ENCODE data around the gene CAV3. TPM values are rescaled to one million over a fixed set of nuclear protein-coding genes. Genes with fewer than 3 reads are reported as not detected.

Gene CAV3
- total and polyA plus RNA-seq, 8 donors: 0.08 to 0.73 TPM; not detected in 6

DNA sequence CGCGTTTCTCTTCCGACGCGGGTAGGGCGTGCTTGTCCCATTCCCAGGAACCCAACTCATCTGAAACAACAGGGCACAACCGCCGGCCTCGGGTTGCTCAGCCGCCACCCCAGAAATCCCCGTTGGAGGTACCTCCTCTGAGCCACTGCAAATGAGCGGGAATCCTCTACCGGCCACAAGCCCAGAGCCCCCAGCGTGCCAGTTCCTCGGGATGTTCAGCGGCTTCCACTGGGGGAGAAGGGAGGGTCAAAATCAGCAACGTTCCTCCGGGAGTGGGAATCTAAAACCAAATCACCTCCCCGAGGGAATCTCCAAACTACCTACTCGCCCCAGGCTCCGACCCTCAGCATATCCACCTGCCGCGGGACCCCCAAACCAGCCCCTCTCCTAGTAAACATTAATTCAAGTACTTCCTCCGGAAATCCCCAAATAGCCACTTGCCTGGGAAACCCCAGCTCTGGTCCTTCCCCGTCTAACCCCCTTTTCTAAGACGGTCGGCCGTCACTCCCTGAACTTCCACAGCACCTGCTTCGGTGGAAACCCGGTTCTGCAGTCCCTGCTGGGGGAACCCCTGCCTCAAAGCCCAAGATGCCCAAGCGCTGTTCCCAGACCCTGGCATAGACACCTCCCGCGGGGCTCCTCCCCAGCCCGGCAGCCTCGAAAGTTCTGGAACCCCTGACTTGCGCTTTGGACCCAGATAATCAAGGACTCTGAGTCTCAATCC lies 34.9 kb downstream of the CAV3 start:
- peak overlapping the region in 3 of 4 donors; percentile 25 to 46 (median 35) for H3K4me3 ChIP-seq
- intact Hi-C loops (cut with DNase I; ENCODE audit: low total_unique reads): no loop called here
- no peaks in the 10 kb centered on the region for H3K36me3 ChIP-seq
- H3K9me3 ChIP-seq: no peaks in the 10 kb centered on the region
- DNase-seq: no peak
- peaks cover 14 to 57% (median 28%) of the 10 kb centered on the region in 3 donors for H3K27me3 ChIP-seq
- H3K4me1 ChIP-seq: peaks cover 23 to 29% (median 26%) of the 10 kb centered on the region in 4 donors
- no peak overlapping the region for H3K27ac ChIP-seq
- TF ChIP-seq POLR2A (IDR thresholded peaks at IDR 0.05) (no peak), POLR2AphosphoS5 (IDR thresholded peaks at IDR 0.05) (no peak), EP300 (IDR thresholded peaks at IDR 0.05) (no peak)
- TF ChIP-seq, protein P1, sequence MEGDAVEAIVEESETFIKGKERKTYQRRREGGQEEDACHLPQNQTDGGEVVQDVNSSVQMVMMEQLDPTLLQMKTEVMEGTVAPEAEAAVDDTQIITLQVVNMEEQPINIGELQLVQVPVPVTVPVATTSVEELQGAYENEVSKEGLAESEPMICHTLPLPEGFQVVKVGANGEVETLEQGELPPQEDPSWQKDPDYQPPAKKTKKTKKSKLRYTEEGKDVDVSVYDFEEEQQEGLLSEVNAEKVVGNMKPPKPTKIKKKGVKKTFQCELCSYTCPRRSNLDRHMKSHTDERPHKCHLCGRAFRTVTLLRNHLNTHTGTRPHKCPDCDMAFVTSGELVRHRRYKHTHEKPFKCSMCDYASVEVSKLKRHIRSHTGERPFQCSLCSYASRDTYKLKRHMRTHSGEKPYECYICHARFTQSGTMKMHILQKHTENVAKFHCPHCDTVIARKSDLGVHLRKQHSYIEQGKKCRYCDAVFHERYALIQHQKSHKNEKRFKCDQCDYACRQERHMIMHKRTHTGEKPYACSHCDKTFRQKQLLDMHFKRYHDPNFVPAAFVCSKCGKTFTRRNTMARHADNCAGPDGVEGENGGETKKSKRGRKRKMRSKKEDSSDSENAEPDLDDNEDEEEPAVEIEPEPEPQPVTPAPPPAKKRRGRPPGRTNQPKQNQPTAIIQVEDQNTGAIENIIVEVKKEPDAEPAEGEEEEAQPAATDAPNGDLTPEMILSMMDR (IDR thresholded peaks at IDR 0.05): no peak
- 8 to 11% (median 8%) methylated on average over 29 to 36 of the region's 36 CpGs for WGBS, 5 donors

DNA sequence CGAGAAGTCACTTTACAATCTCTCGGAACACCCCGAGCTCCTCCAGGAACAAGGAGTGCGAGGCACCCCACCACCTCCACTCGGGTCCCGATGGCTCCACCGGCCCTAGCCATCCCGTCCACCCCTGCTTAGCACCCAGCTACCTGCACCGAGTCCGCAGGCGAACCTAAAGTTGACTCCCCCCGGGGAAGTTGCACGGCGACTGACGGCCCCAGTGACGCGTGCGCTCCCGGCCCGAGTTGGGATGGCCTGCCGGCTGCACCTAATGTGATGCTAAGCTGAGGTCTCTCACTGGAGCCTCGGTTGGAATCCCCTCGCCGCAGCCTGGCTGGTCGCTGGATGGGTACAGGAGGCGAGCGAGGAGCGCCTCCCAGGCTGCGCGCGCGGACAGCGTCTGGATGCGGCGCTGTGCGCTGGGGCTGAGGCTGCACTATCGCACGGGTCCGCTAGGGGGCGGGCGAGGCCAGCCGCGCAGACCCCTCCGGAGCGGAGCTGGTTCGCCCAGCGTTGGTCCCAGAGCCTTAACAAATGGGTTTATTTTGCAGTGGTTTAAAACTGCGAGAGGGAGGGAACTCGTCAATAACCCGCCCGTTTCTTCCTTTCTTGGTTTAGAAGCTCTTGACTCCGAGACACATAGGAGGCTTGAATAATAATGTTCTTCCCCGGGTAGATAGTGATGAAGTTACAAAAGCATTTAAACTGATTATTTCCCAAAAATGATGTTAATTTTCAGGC lies 35.7 kb downstream of the CAV3 start, which contains the start of gene OXTR:
Gene OXTR, minus strand, starts transcription at position 526 of the 735 bp plus-strand sequence. CDS start 1,426 bp downstream, outside the sequence.
- peak; percentile 54 to 90 for DNase-seq
- Histone ChIP-seq H3K27ac (no peak within 1 kb of the TSS), H3K36me3 (no peaks in the 10 kb centered on the region), H3K9me3 (no peaks in the 10 kb centered on the region), H3K4me3 (peak within 1 kb of the TSS; percentile 25 to 46 (median 34)), H3K27me3 (peaks cover 14 to 60% (median 28%) of the 10 kb centered on the region in 3 donors), H3K4me1 (peaks cover 23 to 29% (median 26%) of the 10 kb centered on the region in 4 donors)
- TF ChIP-seq EP300 (IDR thresholded peaks at IDR 0.05) (no peak), POLR2A (IDR thresholded peaks at IDR 0.05) (no peak), POLR2AphosphoS5 (IDR thresholded peaks at IDR 0.05) (no peak)
- TF ChIP-seq, protein P1 (IDR thresholded peaks at IDR 0.05): peak in 5 of 7 experiments; percentile 68 to 99 (median 97)
- 4 to 8% (median 7%) methylated on average over 39 to 53 of the region's 53 CpGs for WGBS, 5 donors
- intact Hi-C loops (cut with DNase I; ENCODE audit: low total_unique reads): no loop called here

DNA sequence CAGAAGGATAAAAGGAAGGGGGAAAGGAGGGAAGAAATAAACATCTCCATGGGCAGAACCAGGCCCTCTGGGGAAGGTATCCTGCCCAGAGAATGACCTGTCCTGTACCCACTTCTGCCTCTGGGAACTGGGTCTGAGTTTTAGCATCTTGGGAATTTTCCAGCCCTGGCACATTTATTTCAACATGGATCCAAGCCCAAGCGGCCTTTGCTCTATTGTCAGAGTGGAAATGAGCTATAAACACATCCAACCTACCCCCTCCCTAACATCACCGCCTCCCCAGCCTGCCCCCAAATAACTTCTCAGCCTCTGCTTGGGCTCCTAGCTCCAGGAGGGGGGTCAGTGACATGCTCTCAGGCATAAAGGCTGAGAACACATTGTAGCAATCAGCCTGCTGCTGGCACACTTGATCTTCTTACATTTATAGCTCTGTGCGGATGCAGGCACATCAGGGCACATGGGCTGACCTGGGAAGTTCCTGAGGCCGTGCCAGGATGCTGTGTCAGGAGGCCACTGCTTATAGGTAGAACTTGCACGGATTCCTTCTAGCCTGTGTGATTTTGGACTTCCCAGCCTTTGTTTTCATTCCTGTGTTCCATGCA lies 40.4 kb downstream of the CAV3 start:
- H3K4me1 ChIP-seq: peaks cover 3 to 9% (median 7%) of the 10 kb centered on the region in 4 donors
- H3K4me3 ChIP-seq: no peak overlapping the region
- no peak overlapping the region for H3K27ac ChIP-seq
- intact Hi-C loops (cut with DNase I; ENCODE audit: low total_unique reads): no loop called here
- no peak for TF ChIP-seq POLR2AphosphoS5 (IDR thresholded peaks at IDR 0.05)
- no peak for TF ChIP-seq POLR2A (IDR thresholded peaks at IDR 0.05)
- TF ChIP-seq EP300 (IDR thresholded peaks at IDR 0.05): no peak
- TF ChIP-seq, protein P1 (IDR thresholded peaks at IDR 0.05): no peak
- H3K9me3 ChIP-seq: no peaks in the 10 kb centered on the region
- WGBS, 5 donors: 70 to 86% (median 77%) methylated on average over 5 of the region's 5 CpGs
- DNase-seq: no peak
- H3K36me3 ChIP-seq: no peaks in the 10 kb centered on the region
- H3K27me3 ChIP-seq: peaks cover 1 to 64% (median 12%) of the 10 kb centered on the region in 3 donors

DNA sequence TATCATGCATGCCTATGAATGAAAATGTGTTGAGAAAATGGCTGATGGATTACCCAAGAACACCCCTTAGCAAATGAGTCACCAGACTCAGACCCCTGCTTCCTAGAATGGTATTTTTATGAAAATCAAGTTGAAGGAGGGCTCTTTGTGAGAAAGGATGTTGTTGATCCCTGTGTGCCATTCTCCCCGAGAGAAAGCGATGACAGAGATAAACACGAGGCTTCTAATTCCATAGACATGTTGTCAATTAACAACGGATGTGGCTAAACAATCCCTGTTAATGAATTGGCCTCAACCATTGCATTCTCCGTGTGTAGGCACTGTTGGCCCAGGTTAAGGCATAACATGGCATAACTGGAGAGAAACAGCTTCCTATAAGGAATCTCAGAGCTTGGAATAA lies 41.6 kb downstream of the CAV3 start:
- H3K4me1 ChIP-seq: no peaks in the 10 kb centered on the region
- H3K27me3 ChIP-seq: peaks cover 0 to 52% (median 3%) of the 10 kb centered on the region in 3 donors
- H3K9me3 ChIP-seq: no peaks in the 10 kb centered on the region
- 72 to 86% (median 79%) methylated on average over 5 of the region's 5 CpGs for WGBS, 5 donors
- no peaks in the 10 kb centered on the region for H3K36me3 ChIP-seq
- DNase-seq: no peak
- TF ChIP-seq, protein P1 (IDR thresholded peaks at IDR 0.05): no peak
- no peak for TF ChIP-seq EP300 (IDR thresholded peaks at IDR 0.05)
- TF ChIP-seq POLR2A (IDR thresholded peaks at IDR 0.05): no peak
- no peak for TF ChIP-seq POLR2AphosphoS5 (IDR thresholded peaks at IDR 0.05)
- H3K4me3 ChIP-seq: no peak overlapping the region
- no peak overlapping the region for H3K27ac ChIP-seq
- intact Hi-C loops (cut with DNase I; ENCODE audit: low total_unique reads): no loop called here

All from stomach (tissue), 9 donors.